CD4-positive, alpha-beta T cell treated with Interleukin-12 subunit alpha and Interleukin-12 subunit beta, for 1 hour (primary cell): ENCODE results near the gene IL5.

Experiments
- DNase-seq: peaks from one replicate; pipeline ENCODE4 v3.0.0-alpha.2; 2020

IL5 gene

DNA sequence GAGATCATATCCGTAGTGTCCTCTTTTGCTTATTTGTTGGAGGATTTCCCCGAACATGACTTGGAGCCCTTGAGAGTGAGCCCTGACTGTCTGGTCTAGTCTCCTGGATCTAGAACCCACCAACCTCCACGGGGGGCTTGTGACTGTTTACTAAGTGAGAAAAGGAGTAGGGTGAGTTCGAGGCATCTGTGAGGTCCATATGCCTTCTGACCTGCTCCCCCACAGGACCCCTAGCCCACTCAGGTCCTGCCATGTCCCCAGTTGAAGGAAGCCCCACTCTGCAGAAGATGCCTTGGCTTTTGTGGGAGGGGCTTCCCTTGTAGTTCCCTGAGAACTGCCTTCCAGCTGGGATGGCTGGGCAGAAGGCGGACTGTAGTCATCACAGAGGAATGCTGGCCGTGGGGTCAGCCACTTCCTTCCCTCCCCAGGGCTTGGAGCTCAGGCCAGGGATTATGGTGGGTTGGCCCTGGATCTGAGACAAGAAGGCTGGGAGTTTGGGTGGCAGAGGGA, 45.8 kb downstream of the IL5 start:
- DNase-seq = no peak

DNA sequence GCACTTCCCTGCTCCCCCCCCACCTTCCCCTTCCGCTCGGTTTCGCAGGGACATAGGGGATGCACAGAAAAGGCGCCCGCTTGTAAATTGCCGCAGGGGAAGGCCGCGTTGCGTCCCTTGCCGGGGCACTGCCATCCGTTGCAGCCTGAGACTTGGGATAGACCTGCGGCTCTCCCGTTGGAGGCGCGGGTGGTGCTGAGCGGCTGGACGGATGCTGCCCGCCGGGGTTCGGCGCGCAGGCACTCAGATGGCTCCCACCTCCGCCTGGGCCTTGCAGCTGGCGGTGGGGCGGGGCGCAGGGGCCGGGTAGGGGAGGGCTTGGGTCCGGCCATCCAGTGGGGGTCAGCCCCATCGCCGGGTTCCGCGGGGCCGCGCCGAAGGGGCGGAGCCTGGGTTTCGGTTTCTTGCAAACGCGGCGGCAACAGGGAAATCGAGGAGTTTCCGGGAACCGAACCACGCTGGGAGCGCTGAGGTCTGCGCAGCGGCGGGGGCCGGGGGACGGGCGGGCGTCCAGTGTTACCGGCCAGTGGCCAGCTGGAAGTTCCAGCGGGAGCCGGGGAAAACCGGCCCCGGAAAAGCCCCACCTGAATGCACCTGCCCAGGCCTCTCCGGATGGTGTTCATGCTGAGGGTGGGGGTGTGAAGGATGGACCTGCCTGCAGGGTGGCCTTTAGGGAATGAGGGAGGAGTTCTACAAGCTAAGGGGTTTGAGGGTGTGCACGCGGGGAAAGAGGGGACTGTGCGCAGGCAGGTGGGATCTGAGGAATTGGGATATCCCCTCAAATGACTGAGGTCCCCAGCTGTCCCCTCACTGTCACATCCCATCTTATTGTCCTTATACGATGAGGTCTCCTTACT, 46.5 kb downstream of the IL5 start:
- DNase-seq = peak; percentile 66

DNA sequence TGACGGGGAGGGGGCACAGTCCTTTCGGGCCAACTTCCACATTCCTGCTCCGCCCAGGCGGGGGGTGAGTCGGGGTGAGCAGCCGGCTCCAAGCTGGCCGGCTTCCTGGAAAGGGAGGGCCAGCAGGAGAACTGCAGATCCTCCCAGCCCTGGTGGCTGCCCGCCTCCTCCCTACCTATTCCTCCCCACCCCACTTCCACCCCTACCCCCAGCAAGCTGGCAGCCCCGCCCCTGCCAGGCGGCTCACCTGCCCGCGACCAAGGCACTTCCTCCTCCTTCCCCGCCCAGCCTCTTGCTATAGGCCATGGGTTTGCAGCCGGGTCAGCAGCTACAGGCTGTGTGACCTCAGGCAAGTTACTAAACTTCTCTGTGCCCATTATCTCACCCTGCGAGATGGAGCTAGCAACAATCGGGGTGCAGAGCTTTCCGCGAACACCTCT, 47.1 kb downstream of the IL5 start:
- DNase-seq = peak; percentile 89

DNA sequence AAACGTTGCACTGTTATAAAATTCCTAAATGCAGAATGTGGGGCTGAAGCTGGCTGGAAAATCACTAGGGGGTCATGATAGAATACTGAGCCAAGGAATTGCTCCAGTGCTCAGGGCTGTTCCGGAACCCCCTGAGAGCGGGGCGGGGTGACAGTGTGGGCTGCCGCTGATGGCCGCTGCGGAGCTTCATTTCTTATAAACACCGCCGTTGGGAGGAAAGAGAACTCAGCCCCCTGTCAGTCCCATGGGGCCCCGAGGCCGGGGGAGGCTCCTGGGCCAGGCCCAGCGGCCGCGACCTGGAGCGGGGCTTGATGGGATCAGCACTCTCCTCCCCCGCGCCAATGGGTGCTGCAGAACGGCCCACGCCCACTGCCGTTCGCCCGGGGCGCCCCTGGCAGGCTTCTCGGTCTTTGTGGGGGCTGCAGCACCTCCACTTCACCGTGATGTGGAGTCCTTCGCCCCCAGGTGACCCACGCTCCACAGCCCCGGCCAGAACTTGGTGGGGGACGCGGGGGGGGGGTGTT, 47.6 kb downstream of the IL5 start:
- peak; percentile 67 for DNase-seq

DNA sequence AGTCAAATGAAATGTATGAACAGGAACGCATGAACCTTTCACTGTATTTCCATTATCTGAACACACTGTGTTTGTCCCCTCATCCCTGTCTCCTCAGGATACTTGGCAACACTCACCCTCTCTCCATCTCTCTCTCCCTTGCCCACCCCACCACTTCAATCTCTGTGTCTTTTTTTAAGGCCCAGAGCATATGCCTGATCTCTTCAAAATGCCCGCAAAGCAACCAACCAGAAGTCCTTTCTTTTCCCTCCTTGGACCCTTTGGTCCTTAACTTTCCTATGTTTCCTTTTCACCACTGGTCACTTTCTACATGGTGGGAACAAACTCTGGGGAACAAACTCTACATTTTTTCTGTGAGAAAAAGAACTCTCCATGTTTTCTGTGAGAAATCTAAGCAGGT, 49.5 kb downstream of the IL5 start:
- no peak for DNase-seq

DNA sequence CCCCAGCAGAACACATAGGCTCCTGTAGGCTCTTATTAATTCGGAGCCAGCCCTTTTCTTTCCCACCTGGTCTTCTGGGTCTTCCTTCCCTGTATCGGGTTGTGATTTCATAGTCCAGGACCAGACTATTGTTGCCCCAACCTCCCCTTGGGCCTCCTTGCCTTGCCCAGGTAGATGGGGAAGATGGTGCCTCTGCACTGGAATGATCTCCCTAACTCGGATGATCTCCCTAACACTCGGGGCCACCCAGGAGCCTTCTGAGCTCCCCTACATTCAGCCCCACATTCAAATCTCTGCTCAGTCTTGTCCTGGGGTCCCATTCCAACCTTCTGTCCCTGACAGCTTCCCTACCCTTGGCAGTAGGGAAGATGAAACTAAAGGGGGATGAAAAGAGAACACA, 50.1 kb downstream of the IL5 start:
- DNase-seq = no peak

DNA sequence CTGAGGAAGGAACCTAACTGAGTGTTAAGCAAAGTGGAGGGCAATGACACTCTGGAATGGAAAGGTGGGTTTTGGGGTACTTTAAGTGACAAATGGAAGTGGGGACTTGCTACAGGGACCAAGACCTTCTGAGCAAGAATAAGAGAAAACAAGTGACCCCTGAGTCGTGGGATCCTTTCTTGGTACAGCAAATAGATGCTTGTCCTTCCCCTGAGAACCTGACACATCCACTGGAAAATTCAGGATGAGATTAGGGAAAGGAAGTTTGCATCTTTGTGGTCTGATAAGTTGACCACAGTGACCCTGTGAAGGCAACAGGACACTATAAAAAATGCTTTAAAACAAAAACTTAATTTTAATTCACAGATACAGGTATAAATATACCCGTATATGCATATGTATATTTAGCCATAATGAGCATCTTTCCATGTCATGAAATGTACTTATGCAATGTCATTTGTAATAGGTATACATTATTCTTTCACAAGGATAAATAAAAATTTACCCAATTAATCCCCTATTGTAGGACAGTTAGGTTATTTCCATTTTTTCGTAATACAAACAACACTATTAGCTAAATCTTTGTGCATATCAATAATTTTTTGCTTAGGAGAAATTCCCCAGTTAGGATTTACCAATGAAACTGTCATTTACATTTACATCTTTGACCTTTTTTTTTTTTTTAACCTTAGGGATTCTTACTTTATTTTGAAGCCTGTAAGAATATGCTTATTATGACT, 50.8 kb downstream of the IL5 start:
- no peak for DNase-seq
